Neural cell (in vitro differentiated cells): ENCODE measurements around the gene CKLF. TPM values are rescaled to one million over a fixed set of nuclear protein-coding genes. Genes with fewer than 3 reads are reported as not detected.

Source experiments
- H2AFZ ChIP-seq: fragments of 200-600, 300-800 bp; sonication (generic), shearing (Covaris generic); 2 replicates; pipeline ENCODE4 v1.6.0; 2014; ENCODE audit warnings: low read depth, mild to moderate bottlenecking, antibody characterized with exemption, low read length, moderate library complexity
- H3F3A ChIP-seq: fragments of 200-600 bp; shearing (Covaris generic); 2 replicates; pipeline ENCODE4 v1.6.1; 2016; ENCODE audit warnings: mild to moderate bottlenecking, moderate library complexity, mixed read lengths, antibody characterized with exemption, low read length; ENCODE audit not compliant: insufficient read depth, poor library complexity, severe bottlenecking
- H3K27ac ChIP-seq: fragments of 200-600, 300-800 bp; sonication (generic), shearing (Covaris generic); 2 replicates; pipeline ENCODE4 v1.5.1; 2014; ENCODE audit warnings: mild to moderate bottlenecking, low read length, moderate library complexity
- H3K27me3 ChIP-seq: fragments of 300-800, 200-600 bp; sonication (generic), shearing (Covaris generic); 2 replicates; pipeline ENCODE4 v1.6.0; 2014; ENCODE audit warnings: mild to moderate bottlenecking, low read depth, low read length, moderate library complexity; ENCODE audit not compliant: insufficient read depth
- H3K36me3 ChIP-seq: fragments of 300-800, 200-600 bp; sonication (generic), shearing (Covaris generic); 2 replicates; pipeline ENCODE4 v1.5.1; 2014; ENCODE audit warnings: mild to moderate bottlenecking, antibody characterized with exemption, low read length, moderate library complexity; ENCODE audit not compliant: insufficient read depth
- H3K4me2 ChIP-seq: fragments of 300-800, 200-600 bp; sonication (generic), shearing (Covaris generic); 2 replicates; pipeline ENCODE4 v1.6.0; 2014; ENCODE audit warnings: mild to moderate bottlenecking, low read length
- H3K4me3 ChIP-seq: fragments of 300-800, 200-600 bp; sonication (generic), shearing (Covaris generic); 2 replicates; pipeline ENCODE4 v1.5.1; 2014; ENCODE audit warnings: mild to moderate bottlenecking, low read length, moderate library complexity
- H3K79me2 ChIP-seq: fragments of 200-600 bp; shearing (Covaris generic); replicated peaks from 2 replicates; pipeline ENCODE4 v1.6.0; 2014; ENCODE audit warnings: mild to moderate bottlenecking, low read length, moderate library complexity; ENCODE audit not compliant: insufficient read depth
- H3K9ac ChIP-seq: fragments of 300-800, 200-600 bp; sonication (generic), shearing (Covaris generic); 2 replicates; pipeline ENCODE4 v1.6.1; 2016; ENCODE audit warnings: mild to moderate bottlenecking, low read length, mixed read lengths
- H3K9me2 ChIP-seq: fragments of 200-600 bp; shearing (Covaris generic); 2 replicates; pipeline ENCODE4 v1.6.1; 2016; ENCODE audit warnings: mild to moderate bottlenecking, low read length, mixed read lengths; ENCODE audit not compliant: insufficient read depth
- H3K9me3 ChIP-seq: fragments of 200-600, 300-800 bp; sonication (generic), shearing (Covaris generic); 2 replicates; pipeline ENCODE4 v1.6.1; 2016; ENCODE audit warnings: mild to moderate bottlenecking, mixed run types, low read length, moderate library complexity, mixed read lengths
- H4K20me1 ChIP-seq: fragments of 200-600 bp; shearing (Covaris generic); 2 replicates; pipeline ENCODE4 v1.6.1; 2016; ENCODE audit warnings: mild to moderate bottlenecking, mixed run types; ENCODE audit not compliant: insufficient read depth
- CTCF ChIP-seq: fragments of 450-650 bp; IDR thresholded peaks from 2 replicates; pipeline ENCODE4 v1.5.1; 2014; ENCODE audit warnings: antibody characterized with exemption, mild to moderate bottlenecking, moderate library complexity; ENCODE audit not compliant: poor library complexity, severe bottlenecking
- EP300 ChIP-seq: fragments of 450-650 bp; conservative IDR thresholded peaks from 2 replicates; pipeline ENCODE4 v1.6.1; 2014; ENCODE audit warnings: antibody characterized with exemption, mild to moderate bottlenecking, moderate library complexity; ENCODE audit not compliant: poor library complexity, severe bottlenecking
- EZH2 ChIP-seq: fragments of 200-600, 300-800 bp; shearing (Covaris generic), sonication (generic); IDR thresholded peaks from 2 replicates; pipeline ENCODE4 v1.6.1; 2014; ENCODE audit warnings: antibody characterized with exemption, low read length, borderline replicate concordance, mild to moderate bottlenecking; ENCODE audit not compliant: insufficient read depth, poor library complexity, severe bottlenecking
- MXI1 ChIP-seq: fragments of 450-650 bp; conservative IDR thresholded peaks from 2 replicates; pipeline ENCODE4 v1.6.1; 2014; ENCODE audit warnings: antibody characterized with exemption, mild to moderate bottlenecking; ENCODE audit not compliant: poor library complexity, severe bottlenecking
- POLR2AphosphoS5 ChIP-seq: IDR thresholded peaks from 2 replicates; pipeline ENCODE4 v1.6.1; 2012
- RAD21 ChIP-seq: fragments of 450-650 bp; conservative IDR thresholded peaks from 2 replicates; pipeline ENCODE4 v1.6.1; 2014; ENCODE audit warnings: antibody characterized with exemption, mild to moderate bottlenecking, moderate library complexity
- SMC3 ChIP-seq: fragments of 450-650 bp; conservative IDR thresholded peaks from 2 replicates; pipeline ENCODE4 v1.6.1; 2014; ENCODE audit warnings: antibody characterized with exemption, mild to moderate bottlenecking, moderate library complexity; ENCODE audit not compliant: poor library complexity
- TAF1 ChIP-seq: IDR thresholded peaks from 2 replicates; pipeline ENCODE4 v1.6.1; 2012; ENCODE audit warnings: low read depth
- polyA plus RNA-seq: library from polyadenylated mRNA; depleted of rRNA; stranded (reverse); fragments of >200 nt; gene quantifications from 2 replicates; pipeline ENCODE4 v1.2.3, GENCODE V29; 2014
- TF ChIP-seq, protein P1 (sequence below): IDR thresholded peaks from 2 replicates; pipeline ENCODE4 v1.6.1; 2012; ENCODE audit warnings: borderline replicate concordance

CKLF gene
- polyA plus RNA-seq, 1 donor from 2014 or later: 40.8 TPM

- no peak overlapping the region for H3K9ac ChIP-seq
- no peaks in the 10 kb centered on the region for H3F3A ChIP-seq
- H2AFZ ChIP-seq: no peak overlapping the region
- no peaks in the 10 kb centered on the region for H3K9me2 ChIP-seq
- no peak overlapping the region for H3K4me2 ChIP-seq
- H3K4me3 ChIP-seq: no peak overlapping the region
- no peaks in the 10 kb centered on the region for H3K36me3 ChIP-seq
- H3K27ac ChIP-seq: no peak overlapping the region
- no peaks in the 10 kb centered on the region for H3K27me3 ChIP-seq
- TF ChIP-seq SMC3: no peak
- no peak for TF ChIP-seq EZH2
- no peak for TF ChIP-seq CTCF
- TF ChIP-seq, protein P1, sequence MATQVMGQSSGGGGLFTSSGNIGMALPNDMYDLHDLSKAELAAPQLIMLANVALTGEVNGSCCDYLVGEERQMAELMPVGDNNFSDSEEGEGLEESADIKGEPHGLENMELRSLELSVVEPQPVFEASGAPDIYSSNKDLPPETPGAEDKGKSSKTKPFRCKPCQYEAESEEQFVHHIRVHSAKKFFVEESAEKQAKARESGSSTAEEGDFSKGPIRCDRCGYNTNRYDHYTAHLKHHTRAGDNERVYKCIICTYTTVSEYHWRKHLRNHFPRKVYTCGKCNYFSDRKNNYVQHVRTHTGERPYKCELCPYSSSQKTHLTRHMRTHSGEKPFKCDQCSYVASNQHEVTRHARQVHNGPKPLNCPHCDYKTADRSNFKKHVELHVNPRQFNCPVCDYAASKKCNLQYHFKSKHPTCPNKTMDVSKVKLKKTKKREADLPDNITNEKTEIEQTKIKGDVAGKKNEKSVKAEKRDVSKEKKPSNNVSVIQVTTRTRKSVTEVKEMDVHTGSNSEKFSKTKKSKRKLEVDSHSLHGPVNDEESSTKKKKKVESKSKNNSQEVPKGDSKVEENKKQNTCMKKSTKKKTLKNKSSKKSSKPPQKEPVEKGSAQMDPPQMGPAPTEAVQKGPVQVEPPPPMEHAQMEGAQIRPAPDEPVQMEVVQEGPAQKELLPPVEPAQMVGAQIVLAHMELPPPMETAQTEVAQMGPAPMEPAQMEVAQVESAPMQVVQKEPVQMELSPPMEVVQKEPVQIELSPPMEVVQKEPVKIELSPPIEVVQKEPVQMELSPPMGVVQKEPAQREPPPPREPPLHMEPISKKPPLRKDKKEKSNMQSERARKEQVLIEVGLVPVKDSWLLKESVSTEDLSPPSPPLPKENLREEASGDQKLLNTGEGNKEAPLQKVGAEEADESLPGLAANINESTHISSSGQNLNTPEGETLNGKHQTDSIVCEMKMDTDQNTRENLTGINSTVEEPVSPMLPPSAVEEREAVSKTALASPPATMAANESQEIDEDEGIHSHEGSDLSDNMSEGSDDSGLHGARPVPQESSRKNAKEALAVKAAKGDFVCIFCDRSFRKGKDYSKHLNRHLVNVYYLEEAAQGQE: no peak
- TF ChIP-seq TAF1: no peak
- no peak for TF ChIP-seq MXI1
- TF ChIP-seq POLR2AphosphoS5: no peak
- no peak for TF ChIP-seq EP300
- TF ChIP-seq RAD21: no peak
- no peaks in the 10 kb centered on the region for H3K9me3 ChIP-seq
- H3K79me2 ChIP-seq: no peaks in the 10 kb centered on the region
- no peaks in the 10 kb centered on the region for H4K20me1 ChIP-seq
Measured at GRCh38 chr16:66521252-66521713, 31.1 kb upstream of the CKLF start.

- Histone ChIP-seq H3K4me3 (no peak overlapping the region), H3K79me2 (no peaks in the 10 kb centered on the region), H3F3A (no peaks in the 10 kb centered on the region), H3K9ac (no peak overlapping the region), H3K27ac (no peak overlapping the region), H3K9me3 (no peaks in the 10 kb centered on the region), H2AFZ (no peak overlapping the region), H3K4me2 (no peak overlapping the region), H4K20me1 (no peaks in the 10 kb centered on the region), H3K36me3 (no peaks in the 10 kb centered on the region), H3K9me2 (no peaks in the 10 kb centered on the region), H3K27me3 (no peaks in the 10 kb centered on the region)
- TF ChIP-seq RAD21: no peak
- no peak for TF ChIP-seq EP300
- no peak for TF ChIP-seq EZH2
- TF ChIP-seq MXI1: no peak
- TF ChIP-seq SMC3: no peak
- TF ChIP-seq CTCF: no peak
- no peak for TF ChIP-seq POLR2AphosphoS5
- TF ChIP-seq, protein P1: no peak
- no peak for TF ChIP-seq TAF1
Measured at GRCh38 chr16:66521951-66522771, 30.2 kb upstream of the CKLF start.
